HG02678 (cell line): ENCODE results near the gene DUSP11.
"Not testable (repeated sequence)": the region's sequence is repeated elsewhere in the genome, so short reads cannot be mapped to it uniquely, and the experiment has no call there.

Source experiments
- ATAC-seq: cut with Tn5 transposase; IDR thresholded peaks from one replicate; pipeline ENCODE4 v1.9.1; 2021; ENCODE audit warnings: mild to moderate bottlenecking, moderate library complexity; ENCODE audit not compliant: unreplicated experiment

The DUSP11 gene

GRCh38 chr2:73718851-73719621, 60.9 kb downstream of the DUSP11 start:
- ATAC-seq: no peak

- no peak for ATAC-seq
These were observed 61.5 kb downstream of the DUSP11 start for GRCh38 chr2:73718421-73718820.

GRCh38 chr2:73717695-73718094, 62.2 kb downstream of the DUSP11 start:
- ATAC-seq: not testable (repeated sequence)

- no peak for ATAC-seq
These were observed 62.7 kb downstream of the DUSP11 start for GRCh38 chr2:73717251-73717606.

GRCh38 chr2:73716543-73717250, 63.2 kb downstream of the DUSP11 start:
- ATAC-seq: no peak

GRCh38 chr2:73714091-73714490, 65.8 kb downstream of the DUSP11 start:
- no peak for ATAC-seq
